RCC 7860 (cell line): ENCODE measurements around the gene EIF4G3.
"Not testable (repeated sequence)": the region's sequence is repeated elsewhere in the genome, so short reads cannot be mapped to it uniquely, and the experiment has no call there.

Experiments used
- DNase-seq: peaks from one replicate; pipeline ENCODE4 v3.0.0-alpha.2; 2015; ENCODE audit warnings: low spot score
- FAIRE-seq: peaks from 2 replicates; lab custom pipeline; 2012; peaks lifted over from hg19 to GRCh38; lab: Jason Lieb, UNC

Gene EIF4G3

DNA sequence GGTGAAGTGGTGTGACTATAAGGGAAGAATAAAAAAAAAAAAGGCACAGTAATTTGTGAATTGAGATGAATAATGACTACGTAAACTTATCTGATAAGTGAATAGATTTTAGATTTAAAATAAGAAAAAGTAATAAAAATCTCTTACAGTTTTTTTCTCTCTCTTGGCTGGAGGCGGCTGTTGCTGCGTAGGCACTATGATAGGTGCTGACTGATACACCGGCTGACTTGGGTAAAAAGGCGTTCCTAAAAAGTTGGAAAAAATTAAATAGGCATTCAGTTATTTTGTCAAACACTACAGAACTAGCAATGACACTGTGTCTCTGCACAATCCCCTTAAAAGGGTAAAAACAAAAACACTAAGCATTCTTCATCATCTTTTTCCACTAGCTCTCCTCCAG lies 203.8 kb downstream of the EIF4G3 start:
- DNase-seq, result no peak
- FAIRE-seq, result no peak

DNA sequence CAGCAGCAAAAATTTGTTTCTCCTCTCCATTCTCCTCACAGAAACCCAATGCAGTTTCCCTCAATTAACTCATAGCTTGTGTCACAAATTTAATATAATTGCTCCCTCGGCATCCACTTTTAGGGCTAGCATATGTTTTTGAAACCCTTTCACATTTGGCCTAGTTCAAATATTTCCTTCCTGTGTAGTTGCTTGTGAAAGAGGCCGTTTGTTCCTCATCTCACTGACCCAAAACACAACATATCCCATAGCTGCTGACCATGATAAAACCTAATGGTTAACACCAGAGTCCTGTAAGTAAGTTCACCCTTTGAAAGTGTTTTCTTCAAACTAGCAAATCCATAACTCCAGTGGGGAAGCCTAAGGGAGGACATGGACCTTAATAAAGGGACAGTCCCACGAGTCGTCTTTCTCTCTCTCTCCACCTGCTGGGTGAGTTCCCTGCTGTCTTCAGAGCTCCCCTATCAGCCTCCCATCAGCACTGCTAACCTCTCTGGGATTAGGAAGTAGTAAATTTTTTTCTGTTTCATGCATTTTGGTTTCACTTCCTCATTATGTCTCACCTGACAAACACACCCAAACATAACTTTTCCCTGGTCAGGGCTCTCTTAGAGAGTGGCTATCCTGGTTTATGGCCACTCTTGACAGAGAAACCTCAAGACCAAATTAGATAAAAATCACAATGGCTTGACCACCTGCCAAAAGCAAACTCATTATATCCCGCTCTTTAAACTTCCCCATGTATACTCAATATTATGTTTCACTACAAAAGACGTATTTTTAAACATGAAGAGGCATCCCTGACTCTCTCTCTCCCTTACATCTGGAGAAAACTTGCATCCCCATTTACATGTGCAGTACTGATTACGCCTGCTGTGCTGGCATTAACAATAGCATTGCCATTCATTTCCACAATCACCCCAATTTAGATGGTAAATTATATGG lies 211.9 kb downstream of the EIF4G3 start:
- DNase-seq (no peak), FAIRE-seq (no peak)

DNA sequence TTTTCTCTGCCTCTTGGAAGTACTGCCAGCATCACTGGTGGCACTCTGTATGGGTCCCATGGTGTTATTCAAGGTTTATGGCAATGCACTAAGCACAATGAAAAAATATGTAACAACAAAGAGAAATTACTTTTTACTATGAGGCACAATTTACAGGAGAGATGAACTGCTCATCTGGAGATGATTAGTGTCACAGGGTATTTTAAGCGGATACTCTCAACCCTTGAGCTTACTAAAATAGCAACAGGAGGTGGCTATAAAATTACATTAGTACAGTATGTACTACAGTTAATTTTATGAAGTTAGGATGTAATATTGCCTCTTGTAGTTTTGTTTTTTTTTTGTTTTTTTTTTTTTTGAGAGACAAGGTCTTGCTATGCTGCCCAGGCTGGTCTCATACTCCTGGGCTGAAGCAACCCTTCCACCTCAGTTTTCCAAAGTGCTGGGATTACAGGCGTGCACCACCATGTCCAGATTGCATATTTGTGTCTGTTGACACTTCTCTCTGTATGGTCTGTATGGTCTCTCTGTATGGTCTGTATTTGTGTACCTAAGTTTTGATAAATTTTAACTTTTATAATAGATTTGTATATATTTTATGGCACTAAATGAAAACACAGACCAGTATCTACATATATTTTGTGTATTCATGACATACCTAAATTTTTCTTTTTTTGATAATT lies 214.0 kb downstream of the EIF4G3 start:
- no peak for FAIRE-seq
- no peak for DNase-seq

DNA sequence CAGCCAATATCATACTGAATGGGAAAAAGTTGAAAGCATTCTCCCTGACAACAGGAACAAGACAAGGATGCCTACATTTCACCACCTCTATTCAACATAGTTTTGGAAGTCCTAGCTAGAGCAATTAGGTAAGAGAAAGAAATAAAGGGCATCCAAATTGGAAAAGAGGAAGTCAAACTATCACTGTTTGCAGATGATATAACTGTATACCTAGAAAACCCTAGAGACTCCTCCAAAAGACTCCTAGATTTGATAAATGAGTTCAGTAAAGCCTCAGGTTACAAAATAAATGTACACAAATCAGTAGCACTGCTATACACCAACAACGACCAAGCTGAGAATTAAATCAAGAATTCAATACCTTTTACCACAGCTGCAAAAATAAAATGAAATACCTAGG lies 218.3 kb downstream of the EIF4G3 start:
- no peak for FAIRE-seq
- DNase-seq, result no peak

DNA sequence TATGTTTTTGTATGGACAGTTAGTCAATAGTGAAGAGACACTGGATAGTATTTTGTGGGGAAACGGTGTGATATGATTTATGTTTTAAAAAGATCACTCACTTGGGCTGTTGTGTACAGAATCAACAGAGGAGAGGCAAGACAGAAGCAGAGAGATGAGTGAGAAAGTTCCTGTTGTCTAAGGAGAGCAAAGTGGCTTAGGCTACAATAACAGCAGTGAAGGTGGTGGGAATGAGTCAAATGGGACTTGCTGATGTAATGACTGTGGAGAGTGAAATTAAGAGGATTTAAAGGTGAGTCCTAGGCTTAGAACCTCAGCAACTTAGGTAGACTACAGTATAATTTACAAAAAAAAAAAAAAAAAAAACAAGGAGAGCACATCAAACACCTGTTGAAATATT lies 220.4 kb downstream of the EIF4G3 start:
- DNase-seq (no peak), FAIRE-seq (no peak)

DNA sequence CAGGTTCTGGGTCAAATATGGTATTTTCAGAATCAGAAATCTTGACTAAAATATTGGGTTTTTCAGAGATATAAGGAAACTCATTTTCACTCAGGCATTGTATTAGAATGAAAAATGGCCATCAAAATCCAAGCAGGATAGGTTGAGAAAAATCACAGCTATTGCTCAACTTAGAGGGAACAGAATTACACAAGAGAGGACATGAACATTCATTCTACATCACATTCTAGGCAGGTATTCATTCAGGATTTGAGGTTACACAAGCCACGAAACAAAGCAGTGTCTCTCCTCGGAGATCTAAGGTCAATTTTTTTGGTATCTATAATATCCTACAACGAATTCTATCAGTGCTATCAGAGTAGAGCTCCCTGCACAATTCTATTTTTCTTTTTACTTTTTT lies 226.0 kb downstream of the EIF4G3 start:
- FAIRE-seq (no peak), DNase-seq (no peak)

DNA sequence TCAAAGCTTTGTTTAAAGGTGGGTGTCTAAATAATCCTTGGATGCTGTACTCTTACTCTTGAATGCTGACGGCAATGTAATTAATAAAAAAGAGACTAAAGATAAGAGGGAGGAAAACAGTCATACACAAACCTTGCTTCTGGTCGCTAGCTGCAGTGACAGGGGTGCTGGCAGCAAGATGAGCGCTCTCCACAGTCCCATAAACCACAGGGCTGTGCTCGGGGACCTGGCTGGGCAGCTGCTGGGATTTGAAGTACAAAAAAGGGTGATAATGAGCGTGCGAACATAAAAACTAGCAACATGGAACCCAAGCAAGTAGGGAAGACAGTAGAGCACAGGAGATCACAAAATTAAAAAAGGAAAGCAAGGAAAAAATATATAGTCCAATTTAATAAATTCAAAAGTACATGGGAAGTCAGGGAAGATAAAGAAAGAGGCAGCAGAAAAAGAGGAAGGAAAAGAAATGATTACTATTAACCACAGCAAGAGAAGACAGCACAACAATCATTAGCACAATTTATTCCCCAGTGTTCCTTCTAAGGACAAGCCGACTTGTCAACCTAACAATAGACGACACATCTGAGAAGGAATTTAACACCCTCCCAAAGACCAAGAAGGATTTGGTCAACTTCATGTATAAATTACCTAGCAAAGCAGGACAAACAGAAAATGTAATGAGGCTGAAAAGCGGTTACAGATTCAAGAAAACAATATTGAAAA lies 226.7 kb downstream of the EIF4G3 start:
- no peak for FAIRE-seq
- DNase-seq, result no peak

DNA sequence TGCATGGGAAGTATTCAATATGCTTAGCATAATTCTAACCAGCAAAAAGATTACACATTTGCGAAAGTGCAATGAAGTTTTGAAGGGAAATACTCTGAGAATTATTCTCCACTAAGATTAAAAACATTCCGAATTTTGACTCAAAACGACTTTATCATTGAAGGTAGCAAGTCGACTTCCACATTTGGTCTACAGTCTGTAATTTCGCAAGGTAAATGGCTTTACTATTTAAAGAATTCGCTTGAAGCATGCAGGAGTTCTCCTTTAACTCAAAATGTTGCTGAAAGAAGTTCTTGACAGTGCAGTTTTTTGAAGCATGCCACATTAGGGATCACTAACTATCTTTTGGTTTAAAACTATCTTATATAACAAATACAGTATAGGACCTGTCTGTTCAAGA lies 228.6 kb downstream of the EIF4G3 start:
- FAIRE-seq (no peak), DNase-seq (no peak)

DNA sequence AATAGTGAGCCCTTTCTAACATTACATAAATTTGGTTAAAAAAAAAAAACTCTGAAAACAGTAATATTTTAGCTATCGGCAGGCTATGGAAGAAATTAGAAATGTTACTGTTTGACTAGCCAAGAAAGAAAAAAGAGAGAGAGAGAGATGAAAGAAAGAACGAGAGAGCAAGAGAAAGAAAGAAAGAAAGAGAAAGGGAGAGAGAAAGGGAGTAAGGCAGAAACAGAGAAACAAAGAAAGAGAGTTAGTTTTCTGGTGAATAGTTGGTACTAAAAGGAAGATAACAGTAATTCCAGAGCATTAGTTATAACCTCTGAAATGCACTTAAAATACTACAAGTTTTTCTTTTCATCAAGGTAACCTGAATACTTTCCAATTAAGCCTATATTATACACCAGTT lies 229.3 kb downstream of the EIF4G3 start:
- DNase-seq, result no peak
- no peak for FAIRE-seq

DNA sequence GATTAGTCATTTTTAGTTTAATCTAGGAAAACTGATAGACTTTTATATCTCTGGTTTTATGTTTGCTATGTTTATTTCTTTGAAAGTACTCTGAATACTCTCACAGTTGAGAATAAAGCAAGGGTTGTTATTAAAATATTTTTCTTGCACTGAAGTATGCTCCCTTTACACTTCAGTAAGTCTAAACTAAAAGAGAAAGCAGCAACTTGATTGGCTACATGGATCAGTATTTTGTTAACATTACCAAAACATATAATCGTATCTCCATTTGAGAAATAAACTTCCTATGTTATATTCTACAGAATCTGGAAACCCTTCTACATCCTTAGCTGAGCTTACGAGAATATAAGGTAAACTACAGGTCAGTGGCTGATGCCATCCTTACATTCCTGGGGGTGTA lies 240.1 kb downstream of the EIF4G3 start:
- FAIRE-seq (no peak), DNase-seq (no peak)

DNA sequence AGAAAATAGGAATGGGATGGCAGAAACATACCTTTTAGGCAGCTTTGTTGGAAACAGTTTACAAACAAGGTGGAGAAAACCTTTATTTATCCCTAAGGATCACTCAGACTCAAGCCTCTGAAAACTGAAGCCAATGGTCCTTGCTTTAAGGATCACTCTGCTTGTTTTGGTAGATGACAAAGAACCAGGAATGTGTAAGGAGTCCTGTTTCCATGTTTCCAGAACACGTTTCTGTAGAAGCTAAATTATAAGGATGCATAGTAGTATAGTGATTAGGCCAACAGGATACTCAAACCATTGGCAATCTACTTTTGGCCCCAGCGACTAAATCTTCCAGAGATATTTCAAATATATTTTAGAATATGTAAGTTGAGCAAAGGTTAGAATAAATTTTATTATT lies 240.5 kb downstream of the EIF4G3 start:
- DNase-seq, result no peak
- no peak for FAIRE-seq

DNA sequence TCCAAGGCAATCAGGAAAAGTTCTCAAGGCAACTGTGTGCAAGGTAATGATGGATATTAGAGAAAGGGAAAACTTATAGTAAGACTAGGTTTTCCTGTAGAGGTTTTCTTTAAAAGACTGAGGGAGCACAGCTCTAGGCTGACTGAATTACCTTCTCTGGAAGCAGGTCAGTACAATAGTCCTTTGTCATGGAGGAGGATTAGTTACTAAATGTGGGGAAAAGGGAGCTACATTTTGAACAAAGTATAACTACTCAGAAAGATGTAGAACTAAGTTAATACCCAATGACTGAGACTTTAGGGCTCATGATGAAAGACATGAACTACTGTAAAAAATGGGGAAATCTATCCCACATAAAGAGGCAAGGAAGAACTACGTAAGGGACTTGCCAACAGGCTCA lies 241.0 kb downstream of the EIF4G3 start:
- no peak for DNase-seq
- no peak for FAIRE-seq

DNA sequence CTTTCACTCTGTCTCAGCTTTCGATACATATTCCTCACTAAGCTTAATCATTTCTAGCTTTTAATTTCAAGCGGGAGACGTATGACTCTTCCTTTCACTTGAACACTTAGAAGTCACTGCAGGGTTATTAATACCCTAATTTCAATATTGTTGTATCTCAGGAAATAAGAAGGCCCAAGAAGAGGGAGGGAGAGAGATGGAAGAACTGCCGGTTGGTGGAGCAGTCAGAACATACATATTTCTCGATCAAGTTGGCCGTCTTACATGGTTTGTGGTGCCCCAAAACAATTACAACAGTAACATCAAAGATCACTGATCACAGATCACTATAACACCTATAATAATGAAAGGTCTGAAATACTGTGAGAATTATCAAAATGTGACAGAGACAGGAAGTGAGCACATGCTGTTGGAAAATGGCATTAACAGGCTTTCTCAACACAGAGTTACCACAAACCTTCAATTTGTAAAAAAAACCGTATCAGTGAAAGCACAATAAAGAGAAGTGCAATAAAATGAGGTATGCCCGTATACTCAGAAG lies 244.2 kb downstream of the EIF4G3 start:
- FAIRE-seq, result no peak
- DNase-seq, result no peak

DNA sequence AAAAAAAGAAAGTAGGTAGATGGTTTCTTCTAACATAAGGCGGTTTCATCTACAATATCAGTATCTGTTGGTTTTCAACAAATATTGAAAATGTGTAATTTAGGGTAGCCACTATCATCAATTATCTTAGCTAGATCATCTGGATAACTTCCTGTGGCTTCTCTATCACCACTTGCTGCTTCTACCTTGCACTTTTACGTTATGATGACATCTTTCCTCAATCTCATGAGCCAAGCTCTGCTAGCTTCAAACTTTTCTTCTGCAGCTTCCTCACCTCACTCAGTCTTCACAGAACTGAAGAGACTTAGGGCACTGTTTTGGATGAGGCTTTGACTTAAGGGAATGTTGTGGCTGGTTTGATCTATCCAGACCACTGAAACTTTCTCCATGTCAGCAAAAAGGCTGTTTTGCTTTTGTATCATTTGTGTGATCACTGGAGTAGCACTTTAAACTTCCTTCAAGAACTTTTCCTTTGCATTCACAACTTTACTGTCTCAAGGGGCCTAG lies 244.7 kb downstream of the EIF4G3 start:
- no peak for FAIRE-seq

DNA sequence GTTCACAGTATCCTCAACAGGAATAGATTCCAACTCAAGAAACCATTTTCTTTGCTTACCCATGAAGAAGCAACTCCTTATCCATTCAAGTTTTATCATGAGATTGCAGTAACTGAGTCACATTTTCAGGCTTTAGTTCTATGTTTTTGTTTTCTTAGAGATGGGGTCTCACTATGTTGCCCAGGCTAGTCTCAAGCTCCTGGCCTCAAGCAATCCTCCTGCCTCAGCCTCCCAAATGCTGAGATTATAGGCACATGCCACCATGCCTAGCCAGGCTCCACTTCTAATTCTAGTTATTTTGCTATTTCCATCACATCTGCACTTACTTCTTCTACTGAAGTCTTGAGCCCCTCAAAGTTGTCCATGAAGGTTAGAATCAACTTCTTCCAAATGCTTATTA lies 246.3 kb downstream of the EIF4G3 start:
- no peak for DNase-seq
- FAIRE-seq, result no peak

More for the DNA sequence above, 244.7 kb downstream of the EIF4G3 start:
- no peak for DNase-seq

DNA sequence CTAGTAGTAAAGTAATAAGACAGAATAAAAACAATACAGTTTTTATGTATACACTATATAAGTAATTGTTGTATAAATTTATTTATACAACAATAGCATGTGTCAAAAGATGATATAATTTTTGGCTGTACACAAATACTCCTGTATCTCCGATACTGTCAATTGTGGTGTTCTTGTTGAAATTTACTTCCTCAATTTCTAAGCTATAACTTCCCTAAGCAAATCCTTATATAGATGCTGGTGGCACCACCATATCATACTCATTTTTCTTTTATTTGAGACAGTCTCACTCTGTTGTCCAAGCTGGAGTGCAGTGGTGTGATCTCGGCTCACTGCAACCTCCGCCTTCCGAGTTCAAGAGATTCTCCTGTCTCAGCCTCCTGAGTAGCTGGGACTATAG lies 248.6 kb downstream of the EIF4G3 start:
- DNase-seq, result no peak
- no peak for FAIRE-seq

DNA sequence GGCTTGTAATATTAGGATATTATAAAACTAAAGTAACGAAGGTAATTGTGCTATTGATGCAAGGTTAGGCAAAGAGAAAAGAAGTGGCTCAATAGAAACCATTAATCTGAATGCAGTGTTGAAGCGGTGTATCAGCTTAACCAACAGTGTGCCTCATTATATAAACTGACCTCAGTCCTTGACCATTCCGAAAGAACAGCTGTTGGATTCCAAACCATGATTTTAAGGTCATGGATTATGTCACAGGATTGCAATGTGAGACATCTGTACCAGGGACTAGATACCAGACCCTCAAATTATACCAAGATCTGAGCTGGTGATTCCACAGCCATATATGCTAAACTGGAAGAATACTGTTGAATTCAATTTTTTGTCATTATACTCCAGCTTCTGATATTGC lies 255.4 kb downstream of the EIF4G3 start:
- DNase-seq, result no peak
- FAIRE-seq, result no peak

DNA sequence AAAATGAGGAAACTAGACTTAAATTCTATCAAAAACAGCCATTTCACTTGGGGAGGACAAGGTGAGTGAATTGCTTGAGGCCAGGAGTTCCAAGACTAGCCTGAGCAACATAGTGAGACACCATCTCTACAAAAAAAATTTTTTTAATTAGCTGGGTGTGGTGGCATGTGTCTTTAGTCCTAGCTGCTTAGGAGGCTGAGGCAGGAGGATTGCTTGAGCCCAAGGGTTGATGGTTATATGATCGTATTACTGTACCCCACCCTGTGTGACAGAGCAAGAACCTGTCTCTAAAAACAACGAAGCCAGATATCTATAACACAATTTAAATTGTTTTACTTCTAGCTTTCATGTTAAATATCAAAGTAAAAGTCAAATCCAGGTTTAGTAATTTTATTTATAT lies 263.5 kb downstream of the EIF4G3 start:
- no peak for DNase-seq
- FAIRE-seq, result no peak

DNA sequence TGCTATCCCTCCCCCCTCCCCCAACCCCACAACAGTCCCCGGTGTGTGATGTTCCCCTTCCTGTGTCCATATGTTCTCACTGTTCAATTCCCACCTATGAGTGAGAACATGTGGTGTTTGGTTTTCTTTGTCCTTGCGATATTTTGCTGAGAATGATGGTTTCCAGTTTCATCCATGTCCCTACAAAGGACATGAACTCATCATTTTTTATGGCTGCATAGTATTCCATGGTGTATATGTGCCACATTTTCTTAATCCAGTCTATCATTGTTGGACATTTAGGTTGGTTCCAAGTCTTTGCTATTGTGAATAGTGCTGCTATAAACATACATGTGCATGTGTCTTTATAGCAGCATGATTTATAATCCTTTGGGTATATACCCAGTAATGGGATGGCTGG lies 269.2 kb downstream of the EIF4G3 start:
- not testable (repeated sequence) for DNase-seq, FAIRE-seq

DNA sequence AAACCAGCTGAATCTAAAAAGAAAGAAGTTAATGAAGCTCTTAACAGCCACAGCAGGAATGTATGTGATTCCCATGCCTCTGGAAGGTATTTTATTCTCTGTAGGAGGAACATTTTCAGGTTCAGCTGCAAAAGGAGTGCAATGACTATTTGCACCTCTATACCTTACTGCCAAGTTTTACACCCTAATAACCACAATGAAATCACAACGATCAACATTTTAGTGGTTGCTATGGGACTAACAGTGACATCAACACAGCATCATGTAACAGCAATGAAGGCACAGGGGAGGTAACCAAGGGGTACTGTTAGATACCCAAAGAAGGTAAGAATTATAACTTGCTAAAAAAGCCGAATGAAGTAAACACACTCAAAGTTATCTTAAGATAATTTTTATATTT lies 273.3 kb downstream of the EIF4G3 start:
- no peak for DNase-seq
- FAIRE-seq, result no peak

DNA sequence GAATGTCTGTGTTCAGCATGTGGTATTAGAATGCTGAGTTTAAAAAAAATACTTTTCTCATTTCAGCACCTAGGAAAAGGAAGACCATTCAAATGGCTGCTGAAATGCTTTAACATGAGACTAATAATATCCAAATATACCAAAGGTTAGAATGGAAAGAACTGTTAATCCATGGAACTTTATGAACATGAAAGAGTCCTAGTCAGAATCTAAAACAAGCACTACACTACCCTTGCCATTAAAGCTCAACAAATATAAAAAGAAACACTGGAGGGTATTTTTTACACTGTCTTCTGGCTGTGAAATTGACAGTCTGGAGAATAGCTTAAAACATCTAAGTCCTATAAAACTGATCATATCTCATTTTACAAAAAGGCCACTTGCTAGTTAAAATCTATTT lies 276.6 kb downstream of the EIF4G3 start:
- DNase-seq (no peak), FAIRE-seq (no peak)
